Gastrocnemius medialis (tissue), 4 donors: ENCODE results near the gene INPP5F.

Source experiments
- CTCF ChIP-seq, 5 experiments: fragments of 450-650 bp in 3 of 5; fragments of 200-600 bp in 2 of 5; sonication (generic) in 2 of 5; IDR thresholded peaks in 4 of 5; conservative IDR thresholded peaks in 1 of 5; 1 replicate in 4 of 5; 2 replicates in 1 of 5; pipeline ENCODE4 v1.5.1; 2016 to 2019; ENCODE audit warnings: antibody characterized with exemption in 5 of 5, mild to moderate bottlenecking in 3 of 5, moderate library complexity in 3 of 5
- POLR2A ChIP-seq, 2 donors: fragments of 450-650 bp; IDR thresholded peaks; one replicate each; pipeline ENCODE4 v1.6.1; 2017; ENCODE audit warnings: antibody characterized with exemption in 2 of 2, mild to moderate bottlenecking in 2 of 2, moderate library complexity in 2 of 2

GRCh38 chr10:119687192-119688032 is 38.4 kb upstream of the INPP5F start:
- no peak for TF ChIP-seq CTCF (IDR thresholded peaks at IDR 0.05 in 4 of 5, conservative IDR thresholded peaks at IDR 0.05 in 1 of 5)
- no peak for TF ChIP-seq POLR2A (IDR thresholded peaks at IDR 0.05)
